Measurements from ENCODE around the gene ATP5ME. TPM values are rescaled to one million over a fixed set of nuclear protein-coding genes. Genes with fewer than 3 reads are reported as not detected.

ATP5ME gene
- total RNA-seq, 1 donor from 2014 or later = 95.1 TPM

GRCh38 chr4:634599-634985 lies 39.5 kb downstream of the ATP5ME start:
- no peak overlapping the region for H3K4me3 ChIP-seq
- no peaks in the 10 kb centered on the region for H3F3A ChIP-seq (ENCODE audit: low read depth)
- no peak overlapping the region for H3K27ac ChIP-seq
- no peak overlapping the region for H3K9ac ChIP-seq
- Mint-ChIP-seq H3K4me3 (no peak overlapping the region), H3K27ac (no peak overlapping the region), H3K27me3 (ENCODE audit: insufficient read depth, low read depth) (peaks cover 13% of the 10 kb centered on the region), H3K4me1 (peaks cover 11% of the 10 kb centered on the region), H3K9me3 (peaks cover 16% of the 10 kb centered on the region), H3K36me3 (peaks cover 3% of the 10 kb centered on the region)
- H3K27me3 ChIP-seq = no peaks in the 10 kb centered on the region
- TF ChIP-seq EZH2phosphoT487 (IDR thresholded peaks at IDR 0.05) (no peak), EZH2 (IDR thresholded peaks at IDR 0.05) (no peak), CTCF (IDR thresholded peaks at IDR 0.05) (no peak)
- DNase-seq (ENCODE audit: low spot score) = no peak
- no peak overlapping the region for H3K4me2 ChIP-seq
- H3K36me3 ChIP-seq = no peaks in the 10 kb centered on the region
- no peaks in the 10 kb centered on the region for H3K4me1 ChIP-seq
- no peaks in the 10 kb centered on the region for H3K9me3 ChIP-seq (ENCODE audit: low read depth)
- no peak overlapping the region for H2AFZ ChIP-seq (replicated peaks)
- H4K20me1 ChIP-seq (ENCODE audit: low read depth) = no peaks in the 10 kb centered on the region
- no peaks in the 10 kb centered on the region for H3K79me2 ChIP-seq (ENCODE audit: low read depth)

DNA sequence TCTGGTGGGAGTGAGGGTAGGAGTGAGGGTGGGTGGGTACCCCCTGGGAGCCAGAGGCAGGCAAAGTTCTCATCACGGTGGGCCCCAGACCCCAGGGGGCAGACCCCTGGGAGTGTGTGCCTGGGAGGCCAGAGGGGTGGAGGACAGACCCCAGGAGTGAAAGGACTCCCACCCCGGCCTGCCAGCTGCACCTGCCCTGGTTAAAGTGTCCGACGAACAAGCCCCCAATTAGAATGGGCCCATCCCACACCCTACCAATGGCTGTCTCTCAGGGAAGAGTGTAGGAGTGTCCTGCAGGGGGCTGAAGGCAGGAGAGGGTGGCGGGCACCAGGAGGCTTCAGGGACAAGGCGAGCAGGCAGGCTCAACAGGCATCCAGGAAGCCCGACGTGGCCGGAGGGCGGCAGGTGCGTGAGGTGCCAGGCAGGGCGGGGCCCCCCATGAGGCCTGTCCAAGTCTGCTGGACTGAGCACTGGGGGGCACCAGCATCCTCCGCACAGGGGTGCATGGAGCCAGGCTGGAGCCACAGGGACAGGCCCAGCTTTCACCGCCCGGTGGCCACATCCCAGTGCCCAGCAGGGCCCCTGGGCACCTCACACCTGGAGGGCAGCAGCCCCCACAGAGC lies 40.0 kb downstream of the ATP5ME start:
- H3K27ac ChIP-seq = no peak overlapping the region
- no peak overlapping the region for H3K9ac ChIP-seq
- H4K20me1 ChIP-seq (ENCODE audit: low read depth) = no peaks in the 10 kb centered on the region
- Mint-ChIP-seq H3K4me3 (no peak overlapping the region), H3K27me3 (ENCODE audit: insufficient read depth, low read depth) (peaks cover 14% of the 10 kb centered on the region), H3K9me3 (peaks cover 16% of the 10 kb centered on the region), H3K27ac (no peak overlapping the region), H3K4me1 (peaks cover 11% of the 10 kb centered on the region), H3K36me3 (peaks cover 3% of the 10 kb centered on the region)
- no peaks in the 10 kb centered on the region for H3K9me3 ChIP-seq (ENCODE audit: low read depth)
- no peaks in the 10 kb centered on the region for H3K4me1 ChIP-seq
- no peaks in the 10 kb centered on the region for H3F3A ChIP-seq (ENCODE audit: low read depth)
- no peak for TF ChIP-seq EZH2 (IDR thresholded peaks at IDR 0.05)
- no peak for TF ChIP-seq CTCF (IDR thresholded peaks at IDR 0.05)
- TF ChIP-seq EZH2phosphoT487 (IDR thresholded peaks at IDR 0.05) = no peak
- H3K4me3 ChIP-seq = no peak overlapping the region
- no peak overlapping the region for H3K4me2 ChIP-seq
- DNase-seq (ENCODE audit: low spot score) = no peak
- no peaks in the 10 kb centered on the region for H3K36me3 ChIP-seq
- no peaks in the 10 kb centered on the region for H3K79me2 ChIP-seq (ENCODE audit: low read depth)
- H3K27me3 ChIP-seq = no peaks in the 10 kb centered on the region
- H2AFZ ChIP-seq (replicated peaks) = no peak overlapping the region

DNA sequence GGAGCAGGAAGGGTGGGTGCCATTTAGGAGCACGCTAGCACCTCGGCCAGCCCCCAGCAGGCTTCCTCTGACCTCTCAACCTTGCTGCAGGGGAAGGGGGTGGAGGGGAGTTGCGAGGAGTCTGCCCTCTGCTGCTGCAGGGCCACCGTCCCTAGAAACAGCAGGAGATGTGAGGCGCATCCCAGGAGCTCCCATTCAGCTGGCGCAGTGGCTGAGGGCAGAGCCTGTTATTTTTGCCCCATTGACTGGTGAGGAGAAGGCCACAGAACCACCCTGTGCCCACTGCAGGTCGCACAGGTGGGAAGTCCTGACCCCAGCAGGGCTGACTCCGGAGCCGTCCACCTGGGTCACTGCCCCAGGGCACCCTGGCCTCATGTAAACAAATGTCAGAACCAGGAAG lies 40.7 kb downstream of the ATP5ME start:
- Mint-ChIP-seq H3K27ac (no peak overlapping the region), H3K9me3 (peaks cover 16% of the 10 kb centered on the region), H3K4me1 (peaks cover 11% of the 10 kb centered on the region), H3K4me3 (no peak overlapping the region), H3K36me3 (peaks cover 3% of the 10 kb centered on the region), H3K27me3 (ENCODE audit: insufficient read depth, low read depth) (peaks cover 14% of the 10 kb centered on the region)
- TF ChIP-seq EZH2 (IDR thresholded peaks at IDR 0.05) (no peak), EZH2phosphoT487 (IDR thresholded peaks at IDR 0.05) (no peak), CTCF (IDR thresholded peaks at IDR 0.05) (no peak)
- no peaks in the 10 kb centered on the region for H3K4me1 ChIP-seq
- no peaks in the 10 kb centered on the region for H4K20me1 ChIP-seq (ENCODE audit: low read depth)
- H2AFZ ChIP-seq (replicated peaks) = no peak overlapping the region
- H3K27me3 ChIP-seq = no peaks in the 10 kb centered on the region
- H3K4me3 ChIP-seq = no peak overlapping the region
- DNase-seq (ENCODE audit: low spot score) = no peak
- no peaks in the 10 kb centered on the region for H3K9me3 ChIP-seq (ENCODE audit: low read depth)
- H3K27ac ChIP-seq = no peak overlapping the region
- H3F3A ChIP-seq (ENCODE audit: low read depth) = no peaks in the 10 kb centered on the region
- H3K9ac ChIP-seq = no peak overlapping the region
- no peak overlapping the region for H3K4me2 ChIP-seq
- H3K36me3 ChIP-seq = no peaks in the 10 kb centered on the region
- H3K79me2 ChIP-seq (ENCODE audit: low read depth) = no peaks in the 10 kb centered on the region
